Medulla oblongata (tissue), 1 donor: ENCODE results near the gene MARVELD3.
"Not testable (repeated sequence)": the region's sequence is repeated elsewhere in the genome, so short reads cannot be mapped to it uniquely, and the experiment has no call there.

ENCODE experiments used
- DNase-seq: peaks from one replicate; pipeline ENCODE4 v3.0.0-alpha.2; 2015; ENCODE audit errors: extremely low spot score

MARVELD3 gene

DNA sequence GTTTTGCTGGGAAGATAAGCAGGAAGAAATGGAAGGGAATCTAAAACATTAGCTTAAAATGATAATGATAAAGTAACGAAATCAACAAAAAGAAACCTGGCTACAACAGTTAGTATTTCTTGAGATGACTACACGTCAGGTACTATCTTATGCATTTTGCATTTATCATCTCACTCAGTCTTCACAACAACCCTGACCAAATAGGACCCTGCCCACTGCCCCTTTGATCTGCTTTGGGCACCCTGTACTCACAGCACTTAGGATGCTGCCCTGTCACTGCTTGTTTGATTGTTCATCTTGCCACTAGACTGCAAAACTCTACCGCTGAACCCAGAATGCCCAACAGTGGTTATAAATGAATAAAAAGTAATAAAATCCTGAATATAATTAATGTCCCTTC, 45.2 kb downstream of the MARVELD3 start:
- no peak for DNase-seq

DNA sequence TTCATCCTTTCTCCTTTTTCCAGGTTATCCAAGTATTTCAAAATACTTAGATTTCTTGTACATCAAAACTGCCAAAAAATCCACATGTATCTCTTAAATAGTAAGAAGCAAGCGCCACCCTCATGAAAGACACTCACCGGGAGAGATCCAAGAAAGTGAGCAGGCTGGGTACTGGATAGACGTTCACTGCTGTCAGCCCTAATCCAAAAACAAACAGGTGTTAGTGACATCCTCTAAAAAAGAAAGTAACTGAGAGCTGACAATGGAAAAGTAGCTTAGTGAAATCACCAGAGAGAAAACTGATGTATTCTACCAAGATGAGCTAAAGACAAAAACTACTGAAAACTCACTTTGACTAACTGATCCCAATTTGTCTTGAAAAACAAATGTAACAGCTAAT, 46.1 kb downstream of the MARVELD3 start:
- DNase-seq = no peak

DNA sequence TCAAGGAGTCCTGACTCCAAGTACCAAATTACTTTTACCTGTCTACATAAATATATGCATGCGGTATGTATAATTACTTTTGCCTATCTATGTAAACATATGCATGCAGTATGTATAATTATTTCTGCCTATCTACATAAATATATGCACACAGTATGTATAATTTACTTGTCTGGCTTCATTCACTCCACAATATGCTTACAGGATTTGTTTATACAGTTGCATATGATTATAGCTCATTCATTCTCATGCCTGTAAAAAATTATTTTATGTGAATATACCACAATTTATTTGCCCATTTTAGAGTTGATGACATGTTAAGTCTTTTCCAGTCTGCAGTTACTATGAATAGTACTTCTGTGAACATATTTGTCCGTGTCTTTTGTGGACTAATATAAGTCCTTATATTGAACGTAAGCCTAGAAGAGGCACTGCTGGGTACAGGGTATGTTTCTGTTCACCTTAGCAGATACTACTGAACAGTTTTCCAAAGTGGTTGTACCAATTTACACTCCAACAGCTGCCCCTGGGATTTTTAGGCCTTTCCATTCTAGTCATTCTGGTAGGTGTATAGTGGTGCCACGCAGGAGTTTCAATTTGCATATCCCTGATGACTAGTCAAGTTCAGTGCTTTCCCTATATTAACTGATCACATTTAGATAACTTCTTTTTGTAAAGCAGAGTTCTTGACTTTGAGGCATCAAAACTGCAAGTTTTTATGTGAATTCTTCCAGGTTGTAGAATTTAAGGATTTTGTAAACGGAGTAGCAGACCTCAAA, 47.0 kb downstream of the MARVELD3 start:
- no peak for DNase-seq

DNA sequence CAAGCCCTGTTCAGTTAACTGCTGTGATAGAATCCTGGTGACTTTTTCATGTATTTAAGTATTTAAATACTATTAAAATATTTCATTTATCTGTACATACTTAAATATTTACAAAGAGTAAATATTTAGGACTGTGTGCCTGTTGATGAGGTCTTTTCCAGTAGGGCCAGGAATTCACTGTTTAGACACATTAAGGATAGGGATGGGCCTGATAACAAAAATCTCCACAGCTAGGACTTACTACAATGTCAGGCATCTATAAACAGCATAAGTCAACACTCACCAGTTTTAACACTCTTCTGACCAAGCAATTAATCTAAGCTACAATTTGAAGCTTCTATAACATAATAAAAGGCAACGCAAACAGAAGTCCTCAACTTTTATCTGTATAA, 47.6 kb downstream of the MARVELD3 start:
- no peak for DNase-seq

DNA sequence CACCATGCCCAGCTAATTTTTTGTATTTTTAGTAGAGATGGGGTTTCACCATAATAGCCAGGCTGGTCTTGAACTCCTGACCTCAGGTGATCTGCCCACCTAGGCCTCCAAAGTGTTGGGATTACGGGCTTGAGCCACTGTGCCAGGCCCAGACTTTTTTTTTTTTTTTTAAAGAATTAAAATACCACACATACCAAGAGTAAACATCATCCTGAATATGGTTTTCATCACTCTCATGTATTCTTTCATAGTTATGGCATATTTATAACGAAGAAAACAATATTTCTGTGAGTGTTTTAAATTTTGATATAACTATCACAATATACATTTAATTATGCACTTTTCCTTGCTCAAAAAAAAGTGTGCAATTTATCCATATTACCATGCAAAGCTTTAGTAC, 48.2 kb downstream of the MARVELD3 start:
- no peak for DNase-seq

DNA sequence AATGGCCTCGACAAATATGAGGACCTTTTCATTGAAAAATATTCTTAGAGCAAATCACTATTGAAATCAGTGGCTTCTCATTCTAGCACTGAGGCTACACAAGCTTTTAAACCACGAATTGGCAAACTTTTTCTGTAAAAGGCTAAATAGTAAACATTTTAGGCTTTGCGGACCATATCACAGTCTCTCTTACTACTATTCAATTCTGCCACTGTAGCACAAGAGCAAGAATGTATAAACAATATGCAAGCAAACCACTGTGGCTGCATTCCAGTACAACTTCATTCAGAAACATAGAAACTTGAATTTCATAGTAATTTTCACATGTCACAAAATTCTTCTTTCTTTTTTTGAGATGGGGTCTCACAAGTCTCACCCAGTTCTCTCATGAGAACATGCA, 49.4 kb downstream of the MARVELD3 start:
- DNase-seq = no peak

DNA sequence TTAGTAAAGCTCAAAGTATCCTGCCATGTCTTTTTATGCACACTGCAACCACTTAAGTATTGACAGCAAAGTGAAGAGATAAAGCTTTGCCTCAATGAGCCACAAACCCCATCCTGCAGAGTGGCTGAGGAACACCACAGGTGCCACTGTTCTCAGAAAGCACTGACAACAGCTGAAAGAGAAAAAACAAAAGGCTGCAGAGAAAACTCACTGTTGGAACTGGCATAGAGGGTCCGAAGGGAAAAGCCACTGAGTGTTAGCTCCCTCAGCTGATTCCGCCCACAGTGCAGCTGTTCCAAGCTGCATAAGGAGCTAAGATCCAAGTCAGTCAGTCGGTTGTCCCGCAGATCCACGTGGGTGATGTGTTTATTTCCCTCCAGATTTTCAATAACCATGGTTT, 50.3 kb downstream of the MARVELD3 start:
- DNase-seq = no peak

DNA sequence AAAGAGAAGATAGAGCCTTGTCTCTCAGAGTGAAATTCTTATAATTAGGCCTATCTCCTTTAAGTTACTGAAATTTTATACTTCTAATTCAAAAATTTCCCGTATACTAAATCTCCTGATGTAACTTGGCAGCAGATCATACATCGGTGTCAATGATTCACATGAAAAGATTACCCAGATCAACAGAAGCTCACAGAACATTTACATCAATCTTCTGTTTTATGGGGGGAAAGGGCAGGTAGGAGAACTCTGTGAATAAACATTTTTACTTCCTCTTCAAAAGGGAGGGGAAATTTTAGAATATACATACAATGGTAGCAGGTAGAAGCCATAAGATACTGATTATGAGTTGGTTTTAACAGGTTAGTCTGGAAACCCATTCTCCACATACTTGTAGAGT, 55.4 kb downstream of the MARVELD3 start:
- DNase-seq = no peak

DNA sequence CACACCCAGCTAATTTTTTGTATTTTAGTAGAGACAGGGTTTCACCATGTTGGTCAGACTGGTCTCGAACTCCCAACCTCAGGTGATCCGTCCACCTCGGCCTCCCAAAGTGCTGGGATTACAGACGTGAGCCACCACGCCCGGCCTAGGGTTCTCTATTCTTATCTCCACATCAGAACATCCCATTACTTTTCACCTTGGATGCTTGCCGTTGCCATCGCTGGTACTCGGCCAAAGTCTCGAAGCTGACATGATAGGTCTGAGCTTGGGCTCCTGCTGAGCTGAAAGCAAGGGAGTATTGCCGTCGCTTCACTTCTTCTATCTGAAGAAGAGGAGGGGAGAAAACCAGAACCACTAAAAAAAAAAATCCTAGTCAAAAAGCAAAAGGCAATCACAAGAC, 58.3 kb downstream of the MARVELD3 start:
- DNase-seq = not testable (repeated sequence)
